Stimulated activated CD4-positive, alpha-beta T cell treated with anti-CD3 and anti-CD28 coated beads, TNF-alpha, amount 100 ng/mL, for 24 hours (primary cell): ENCODE measurements around the gene LRRC41.
"Not testable (repeated sequence)": the region's sequence is repeated elsewhere in the genome, so short reads cannot be mapped to it uniquely, and the experiment has no call there.

Experiments
- DNase-seq, 3 experiments: peaks; one replicate each; pipeline ENCODE4 v3.0.0-alpha.2; 2020; ENCODE audit warnings: low read depth in 3 of 3

The LRRC41 gene

GRCh38 chr1:46325285-46326076 lies 22.1 kb upstream of the LRRC41 start:
- DNase-seq: not testable (repeated sequence)

- not testable (repeated sequence) for DNase-seq
Observed at GRCh38 chr1:46322191-46322590, 18.8 kb upstream of the LRRC41 start.

GRCh38 chr1:46319960-46320914 lies 16.8 kb upstream of the LRRC41 start:
- not testable (repeated sequence) for DNase-seq

DNA sequence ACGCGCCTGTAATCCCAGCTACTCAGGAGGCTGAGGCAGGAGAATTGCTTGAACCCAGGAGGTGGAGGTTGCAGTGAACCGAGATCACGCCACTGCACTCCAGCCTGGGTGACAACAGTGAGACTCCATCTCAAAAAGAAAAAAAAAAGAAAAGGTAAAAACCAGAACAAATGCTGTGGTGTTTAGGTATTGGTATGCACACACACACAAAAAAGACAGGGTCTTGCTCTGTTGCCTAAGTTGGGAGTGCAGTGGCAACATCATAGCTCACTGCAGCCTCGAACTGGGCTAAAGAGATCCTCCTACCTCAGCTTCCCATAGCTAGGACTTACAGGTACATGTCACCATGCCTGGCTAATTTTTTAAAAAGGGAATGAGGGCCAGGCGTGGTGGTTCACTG lies 15.9 kb upstream of the LRRC41 start:
- DNase-seq: not testable (repeated sequence)

DNA sequence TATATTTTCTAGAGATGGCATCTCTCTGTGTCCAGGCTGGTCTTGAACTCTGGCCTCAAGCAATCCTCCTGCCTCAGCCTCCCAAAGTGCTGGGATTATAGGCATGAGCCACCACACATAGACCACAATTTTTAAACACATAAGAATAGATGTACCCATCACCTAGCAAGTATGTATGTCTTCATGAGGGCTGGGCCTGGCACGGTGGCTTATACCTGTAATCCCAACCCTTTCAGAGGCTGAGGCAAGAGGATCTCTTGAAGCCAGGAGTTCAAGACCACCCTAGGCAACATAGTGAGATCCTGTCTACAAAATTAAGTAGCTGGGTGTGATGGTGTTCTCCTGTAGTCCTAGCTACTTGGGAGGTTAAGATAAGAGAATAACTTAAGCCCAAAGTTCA lies 13.9 kb upstream of the LRRC41 start:
- DNase-seq: no peak

- no peak for DNase-seq
Observed at GRCh38 chr1:46315669-46316403, 12.4 kb upstream of the LRRC41 start.

GRCh38 chr1:46310321-46310720 lies 6.9 kb upstream of the LRRC41 start:
- DNase-seq: no peak

DNA sequence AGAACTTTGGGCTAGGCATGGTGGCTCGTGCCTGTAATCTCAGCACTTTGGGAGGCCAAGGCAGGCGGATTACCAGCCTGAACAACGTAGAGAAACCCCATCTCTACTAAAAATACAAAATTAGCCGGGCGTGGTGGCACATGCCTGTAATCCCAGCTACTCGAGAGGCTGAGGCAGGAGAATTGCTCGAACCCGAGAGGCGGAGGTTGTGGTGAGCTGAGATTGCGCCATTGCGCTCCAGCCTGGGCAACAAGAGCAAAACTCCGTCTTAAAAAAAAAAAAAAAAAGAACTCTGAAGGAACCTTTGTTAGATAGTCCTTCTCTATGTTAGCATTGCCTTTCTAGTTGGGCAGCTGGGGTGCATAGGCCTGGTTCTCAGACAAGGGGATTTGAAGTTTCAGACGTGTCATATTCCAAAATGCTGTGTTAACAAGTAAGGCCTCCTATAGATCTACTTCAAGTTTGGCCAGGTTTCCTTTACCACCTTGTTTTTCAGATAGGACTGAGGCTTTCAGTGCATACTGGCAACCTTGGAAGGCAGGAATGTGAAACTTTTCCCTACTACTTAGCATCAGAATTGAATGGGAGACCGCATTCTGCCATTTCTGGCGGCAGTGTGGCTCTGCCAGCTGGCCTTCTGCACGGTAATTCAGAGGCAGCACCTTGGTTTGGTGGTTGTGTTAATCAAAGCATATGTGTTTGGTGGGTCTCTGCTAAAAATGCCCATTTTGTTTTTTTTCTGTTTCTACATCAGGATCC lies 6.2 kb upstream of the LRRC41 start:
- no peak for DNase-seq

GRCh38 chr1:46306159-46306530 lies 2.7 kb upstream of the LRRC41 start:
- no peak for DNase-seq

GRCh38 chr1:46303872-46304326 lies 483 bp upstream of the LRRC41 start:
- peak in 1 of 3 experiments; percentile 1 for DNase-seq

DNA sequence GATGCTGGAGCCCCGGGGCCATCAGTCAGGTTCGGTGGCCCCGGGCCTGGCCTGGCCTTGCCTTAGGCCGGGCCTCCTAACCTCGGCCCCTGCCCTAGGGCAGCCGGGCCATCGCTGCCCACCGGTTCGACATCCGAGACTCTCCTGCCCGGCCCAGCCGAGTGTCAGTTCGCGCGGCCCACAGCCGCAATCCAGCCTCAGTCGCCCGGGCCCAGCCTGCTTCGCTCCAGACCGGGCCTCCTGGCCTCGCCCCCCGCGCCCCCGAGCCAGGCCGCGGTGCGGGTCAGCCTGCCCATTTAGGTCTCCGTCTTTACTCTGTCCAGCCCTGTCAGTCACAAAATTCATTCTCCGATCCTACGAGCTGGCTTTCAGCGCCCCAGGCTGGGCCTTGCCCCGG lies 777 bp downstream of the LRRC41 start:
- DNase-seq: peak in 2 of 3 experiments; percentile 2 to 25

DNA sequence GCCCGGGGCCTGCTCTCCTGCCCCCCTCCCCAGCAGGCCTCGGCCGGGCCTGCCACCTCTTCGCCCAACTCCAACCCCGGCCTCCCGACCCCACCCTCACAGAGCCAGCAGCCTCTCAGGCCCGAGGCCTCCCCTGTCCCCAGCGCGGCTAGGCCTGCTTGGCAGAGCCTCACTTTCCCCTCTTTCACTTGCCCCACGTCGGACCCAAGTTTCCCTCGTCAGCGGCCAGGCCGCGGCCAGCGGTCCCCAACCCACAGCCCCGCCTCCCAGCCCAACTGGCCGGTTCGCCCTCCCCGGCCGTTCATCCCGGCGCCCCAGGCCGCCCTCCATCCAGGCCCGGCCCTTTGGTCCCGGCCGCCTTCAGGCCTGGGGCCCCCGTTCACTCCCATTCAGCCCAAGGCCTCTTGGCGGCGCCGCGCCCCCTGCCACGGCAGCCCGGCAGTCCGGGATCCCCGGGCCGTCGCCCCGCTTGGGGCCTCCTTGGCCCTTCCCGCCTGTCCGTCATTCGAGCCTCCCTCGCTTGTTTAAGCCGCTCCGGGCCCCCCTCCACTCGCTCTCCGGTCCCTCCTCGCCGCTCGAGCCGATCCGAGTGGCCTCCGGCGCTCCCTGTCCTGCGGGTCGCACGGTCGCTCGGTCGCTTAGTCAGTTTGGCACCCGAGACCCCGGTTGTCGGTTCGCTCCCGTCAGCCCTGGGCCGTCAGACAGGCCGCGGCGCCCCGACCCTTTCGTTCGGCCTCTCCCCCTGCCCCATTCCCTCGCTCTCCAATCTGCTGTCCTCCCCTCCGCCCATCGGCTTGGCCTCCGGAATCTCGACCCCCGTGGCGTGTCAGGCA lies 1.4 kb downstream of the LRRC41 start:
- peak in 2 of 3 experiments; percentile 11 to 55 for DNase-seq

DNA sequence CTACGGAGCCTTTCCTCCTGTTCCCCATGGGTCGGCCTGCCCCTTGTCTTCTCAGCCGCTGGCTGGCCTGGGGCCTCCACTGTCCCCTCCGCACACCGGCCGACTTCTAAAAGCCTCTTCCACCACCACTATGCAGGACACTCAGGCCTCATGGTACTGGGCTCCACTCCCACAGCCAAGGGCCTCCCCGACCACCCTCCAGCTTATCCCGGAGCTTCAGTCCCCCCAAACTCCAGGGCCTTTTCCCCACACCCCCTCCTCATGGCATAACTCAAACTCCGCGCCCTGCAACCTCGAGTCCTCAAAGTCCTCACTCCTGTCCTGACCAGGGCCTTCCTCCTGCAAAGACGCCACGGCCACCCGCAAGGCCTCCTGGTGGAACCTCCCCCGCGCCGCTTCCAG lies 2.0 kb downstream of the LRRC41 start:
- DNase-seq: no peak

DNA sequence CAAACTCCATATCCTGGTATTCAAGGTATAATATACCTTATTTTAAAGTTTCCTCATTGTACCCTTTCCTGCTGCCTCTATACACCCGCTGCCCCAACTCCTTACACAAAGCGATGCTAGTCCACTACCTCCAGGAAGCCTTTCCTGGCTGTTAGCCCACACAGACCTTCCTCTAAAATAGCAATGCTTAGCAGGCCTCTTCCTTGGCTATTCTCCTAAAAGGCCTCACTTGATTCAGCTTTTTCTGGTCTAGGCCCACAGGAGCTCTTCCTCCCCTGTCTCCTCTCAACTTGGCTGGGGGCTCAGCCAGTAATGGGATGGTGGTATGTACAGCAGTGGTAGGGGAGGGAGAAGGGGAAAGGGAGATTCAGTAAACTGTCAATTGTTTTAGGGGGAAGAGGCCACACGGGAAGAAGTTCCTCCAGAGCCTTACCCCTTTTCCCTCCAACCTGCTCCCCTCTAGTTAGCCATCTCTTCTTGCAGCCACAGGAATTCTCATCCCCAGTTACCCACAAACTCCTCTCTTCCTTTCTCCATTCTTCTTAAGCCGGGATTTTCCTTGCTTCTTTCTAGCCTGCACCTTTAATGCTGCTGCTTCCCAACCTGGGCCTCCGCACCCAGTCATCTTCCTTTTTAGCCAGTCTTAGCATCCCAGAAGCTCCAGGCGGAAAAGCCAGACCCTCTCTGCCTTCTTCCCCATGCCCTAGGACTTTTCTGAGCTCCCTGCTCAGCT lies 2.6 kb downstream of the LRRC41 start:
- no peak for DNase-seq

DNA sequence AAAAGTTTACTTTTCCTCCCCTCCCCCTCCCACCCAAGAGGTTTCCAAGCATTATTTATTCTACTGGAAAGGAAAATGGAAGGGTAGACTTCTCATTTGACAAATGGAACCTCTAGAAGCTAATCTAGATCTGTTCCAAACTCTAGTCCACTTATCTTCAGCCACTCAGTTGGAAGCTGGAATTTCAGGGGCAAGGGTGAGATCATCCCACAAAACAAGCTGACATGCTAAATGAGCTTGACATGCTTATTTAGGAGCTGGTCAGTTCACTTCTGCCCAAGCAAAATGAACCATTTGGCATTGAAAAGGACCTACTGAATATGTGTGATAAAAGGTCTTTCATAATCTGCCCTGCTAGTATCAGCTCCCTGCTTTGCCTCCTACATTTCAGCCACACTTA lies 5.0 kb downstream of the LRRC41 start:
- no peak for DNase-seq

GRCh38 chr1:46295306-46295705 lies 8.1 kb downstream of the LRRC41 start:
- no peak for DNase-seq

DNA sequence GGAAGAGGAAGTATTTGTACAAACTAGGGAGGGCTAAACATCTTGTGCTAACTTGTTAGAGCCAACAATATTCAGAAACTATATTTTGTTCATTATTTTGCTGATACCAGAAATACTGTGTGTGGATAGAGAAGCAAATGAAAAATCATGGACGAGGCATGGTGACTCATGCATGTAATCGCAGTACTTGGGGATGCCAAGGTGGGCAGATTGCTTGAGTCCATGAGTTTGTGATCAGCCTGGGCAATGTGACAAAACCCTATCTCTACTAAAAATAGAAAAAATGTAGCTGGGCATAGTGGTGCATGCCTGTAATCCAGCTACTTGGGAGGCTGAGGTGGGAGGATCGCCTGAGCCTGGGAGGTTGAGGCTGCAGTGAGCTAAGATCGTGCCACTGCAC lies 13.4 kb downstream of the LRRC41 start:
- DNase-seq: no peak

- no peak for DNase-seq
Observed at GRCh38 chr1:46289134-46289494, 14.3 kb downstream of the LRRC41 start.

DNA sequence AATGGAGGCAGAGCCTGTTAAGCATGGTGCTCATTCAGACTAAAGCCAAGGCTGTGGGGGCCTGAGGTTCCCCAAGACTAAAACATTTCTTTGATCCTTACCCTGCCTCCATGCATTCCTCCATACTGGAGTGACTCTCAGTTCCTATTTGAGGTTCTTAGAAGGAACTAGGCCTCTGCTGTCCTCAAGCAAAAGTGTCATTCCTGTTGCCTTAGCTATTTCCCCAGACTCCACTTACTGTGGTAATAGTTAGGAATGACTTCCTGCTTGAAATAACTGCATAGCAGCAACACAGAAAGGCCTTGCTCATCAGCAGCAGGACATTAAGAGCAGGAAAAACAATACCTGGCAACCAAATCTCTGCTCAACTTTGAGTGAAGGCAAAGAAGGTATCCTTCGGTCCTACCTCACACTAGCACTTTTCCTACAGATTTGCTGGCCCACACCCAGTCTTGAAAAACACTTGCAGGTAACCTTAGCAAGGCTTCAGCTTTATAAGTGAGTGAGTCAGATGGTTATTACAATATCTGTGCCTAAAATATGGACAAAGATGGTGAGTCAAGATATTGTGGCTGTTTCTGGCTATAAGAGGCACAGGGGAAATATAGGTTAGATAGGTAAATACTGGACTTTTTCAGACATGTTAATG lies 14.8 kb downstream of the LRRC41 start:
- no peak for DNase-seq
